Measurements from ENCODE around the gene ZSCAN5A.
"Not testable (repeated sequence)": the region's sequence is repeated elsewhere in the genome, so short reads cannot be mapped to it uniquely, and the experiment has no call there.

Gene ZSCAN5A

DNA sequence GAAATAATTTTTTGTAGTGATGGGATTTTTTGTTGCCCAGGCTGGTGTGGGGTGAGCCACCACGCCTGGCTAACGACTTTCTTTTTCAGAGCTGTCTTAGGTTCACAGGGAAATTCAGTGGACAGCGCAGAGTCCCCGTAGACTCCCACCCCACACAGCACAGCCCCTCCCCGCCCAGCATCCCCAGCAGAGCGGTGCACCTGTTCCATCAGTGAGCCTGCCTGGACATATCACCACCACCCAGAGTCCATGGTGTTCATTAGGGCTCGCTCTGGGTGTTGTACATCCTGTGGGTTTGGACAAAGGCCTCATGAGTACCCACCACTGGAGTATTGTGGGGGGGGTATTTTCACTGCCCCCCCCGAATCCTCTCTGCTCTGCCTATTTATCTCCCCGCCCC is 104.6 kb downstream of the ZSCAN5A start:
- H3K27ac ChIP-seq (ENCODE audit: low read length); H3K27me3 ChIP-seq (ENCODE audit: control insufficient read depth in 1 of 2, insufficient read depth in 2 of 2, low read length in 2 of 2); H3K9me3 ChIP-seq (ENCODE audit: control insufficient read depth in 2 of 2, low read length in 2 of 2); H3K9ac ChIP-seq (ENCODE audit: low read length in 2 of 2); H3K36me3 ChIP-seq (ENCODE audit: control insufficient read depth in 2 of 2, insufficient read depth in 2 of 2, low read length in 2 of 2); H3K4me1 ChIP-seq (ENCODE audit: control insufficient read depth, insufficient read depth, low read length); H3K4me3 ChIP-seq (ENCODE audit: low read length in 2 of 2): not testable (repeated sequence)

DNA sequence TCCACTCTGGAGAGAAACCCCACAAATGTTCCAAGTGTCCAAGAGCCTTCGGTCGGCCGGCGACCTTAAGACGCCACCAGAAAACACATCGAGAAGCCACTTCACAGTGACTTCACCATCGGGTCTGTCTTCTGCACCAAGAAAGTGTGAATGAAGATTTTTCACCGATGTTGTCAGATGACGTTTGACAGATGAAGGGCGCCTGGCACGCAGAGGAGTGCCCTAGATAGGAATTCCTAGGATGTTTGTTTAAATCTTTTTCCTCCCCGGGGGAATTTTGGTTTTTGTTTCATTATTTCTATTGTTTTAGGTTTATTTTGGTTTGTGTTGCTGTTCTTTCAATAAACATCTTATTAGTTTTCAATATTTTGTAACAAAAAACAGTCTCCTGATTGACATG is 105.5 kb downstream of the ZSCAN5A start:
- H3K4me1 ChIP-seq (ENCODE audit: control insufficient read depth, insufficient read depth, low read length): no peaks in the 10 kb centered on the region
- no peaks in the 10 kb centered on the region for H3K9me3 ChIP-seq (ENCODE audit: control insufficient read depth in 2 of 2, low read length in 2 of 2)
- H3K27ac ChIP-seq (ENCODE audit: low read length): no peak overlapping the region
- no peaks in the 10 kb centered on the region for H3K36me3 ChIP-seq (ENCODE audit: control insufficient read depth in 2 of 2, insufficient read depth in 2 of 2, low read length in 2 of 2)
- no peak overlapping the region for H3K9ac ChIP-seq (ENCODE audit: low read length in 2 of 2)
- H3K4me3 ChIP-seq (ENCODE audit: low read length in 2 of 2): no peak overlapping the region
- H3K27me3 ChIP-seq (ENCODE audit: control insufficient read depth in 1 of 2, insufficient read depth in 2 of 2, low read length in 2 of 2): peaks cover 2 to 4% of the 10 kb centered on the region in 2 donors

DNA sequence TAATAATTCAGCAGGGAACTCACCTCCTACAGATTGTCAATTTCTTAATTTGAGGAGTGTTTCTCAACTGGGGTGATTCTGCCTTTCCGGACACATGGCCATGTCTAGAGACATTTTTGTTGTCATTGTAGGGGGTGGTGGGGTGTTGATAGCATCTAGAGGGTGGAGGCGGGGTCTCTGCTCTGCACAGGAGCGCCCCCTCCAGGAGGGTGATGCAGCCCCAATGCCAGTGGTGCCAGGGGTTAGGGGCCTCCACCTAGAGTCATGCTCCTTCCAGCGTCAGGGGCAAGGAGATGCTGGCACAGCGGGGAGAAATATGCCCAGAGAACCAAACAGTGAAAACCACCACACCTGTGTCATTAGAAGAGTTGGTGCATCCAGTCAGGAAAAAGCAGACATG is 107.1 kb downstream of the ZSCAN5A start:
- H3K4me3 ChIP-seq (ENCODE audit: low read length in 2 of 2); H3K27ac ChIP-seq (ENCODE audit: low read length); H3K4me1 ChIP-seq (ENCODE audit: control insufficient read depth, insufficient read depth, low read length); H3K27me3 ChIP-seq (ENCODE audit: control insufficient read depth in 1 of 2, insufficient read depth in 2 of 2, low read length in 2 of 2); H3K36me3 ChIP-seq (ENCODE audit: control insufficient read depth in 2 of 2, insufficient read depth in 2 of 2, low read length in 2 of 2); H3K9me3 ChIP-seq (ENCODE audit: control insufficient read depth in 2 of 2, low read length in 2 of 2); H3K9ac ChIP-seq (ENCODE audit: low read length in 2 of 2): not testable (repeated sequence)

DNA sequence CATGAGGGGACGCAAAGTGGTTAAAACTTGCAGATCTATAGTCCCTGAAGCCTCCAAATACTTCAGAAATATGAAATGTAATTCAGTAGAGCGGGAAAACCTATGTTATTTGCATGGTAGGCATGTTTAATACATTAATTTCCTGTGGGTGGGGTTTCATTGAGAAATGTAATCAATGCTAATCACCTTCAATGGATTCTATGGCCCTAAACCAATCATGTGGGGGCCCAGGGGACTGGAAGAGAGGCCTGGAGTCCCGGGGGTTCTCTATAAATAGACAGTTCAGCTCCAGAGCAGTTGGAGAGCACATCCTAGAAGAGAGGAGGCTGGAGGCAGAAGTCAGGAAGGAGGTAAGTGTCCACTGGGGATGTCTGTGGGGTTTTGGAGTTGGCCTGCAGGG is 112.7 kb downstream of the ZSCAN5A start, which contains the start of gene ZSCAN5C:
ZSCAN5C (plus strand) TSS at position 301 of the 400 bp plus-strand sequence. CDS start 3,641 bp downstream, outside the sequence.
- no peak within 1 kb of the TSS for H3K4me3 ChIP-seq (ENCODE audit: low read length in 2 of 2)
- H3K9ac ChIP-seq (ENCODE audit: low read length in 2 of 2): no peak within 1 kb of the TSS
- H3K27me3 ChIP-seq (ENCODE audit: control insufficient read depth in 1 of 2, insufficient read depth in 2 of 2, low read length in 2 of 2): no peaks in the 10 kb centered on the region
- no peaks in the 10 kb centered on the region for H3K36me3 ChIP-seq (ENCODE audit: control insufficient read depth in 2 of 2, insufficient read depth in 2 of 2, low read length in 2 of 2)
- no peaks in the 10 kb centered on the region for H3K4me1 ChIP-seq (ENCODE audit: control insufficient read depth, insufficient read depth, low read length)
- H3K9me3 ChIP-seq (ENCODE audit: control insufficient read depth in 2 of 2, low read length in 2 of 2): no peaks in the 10 kb centered on the region
- no peak within 1 kb of the TSS for H3K27ac ChIP-seq (ENCODE audit: low read length)

DNA sequence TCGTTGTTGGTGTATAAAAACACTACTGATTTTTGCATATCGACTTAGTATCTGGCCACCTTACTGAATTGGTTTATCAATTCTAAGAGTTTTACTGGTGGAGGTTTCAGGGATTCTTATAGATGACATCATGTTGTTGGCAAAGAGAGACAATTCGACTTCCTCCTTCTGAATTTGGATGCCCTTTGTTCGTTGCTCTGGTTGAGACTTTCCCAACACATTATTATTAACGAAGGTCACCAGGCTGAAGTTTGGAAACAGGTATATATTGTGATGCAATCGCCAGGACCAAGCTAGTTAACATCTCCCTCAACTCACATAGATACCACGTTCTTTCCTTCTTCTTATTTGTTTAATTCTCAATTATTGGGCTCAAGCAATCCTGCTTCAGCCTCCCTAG is 115.0 kb downstream of the ZSCAN5A start:
- no peaks in the 10 kb centered on the region for H3K27me3 ChIP-seq (ENCODE audit: control insufficient read depth in 1 of 2, insufficient read depth in 2 of 2, low read length in 2 of 2)
- no peaks in the 10 kb centered on the region for H3K4me1 ChIP-seq (ENCODE audit: control insufficient read depth, insufficient read depth, low read length)
- no peak overlapping the region for H3K4me3 ChIP-seq (ENCODE audit: low read length in 2 of 2)
- no peaks in the 10 kb centered on the region for H3K36me3 ChIP-seq (ENCODE audit: control insufficient read depth in 2 of 2, insufficient read depth in 2 of 2, low read length in 2 of 2)
- H3K9me3 ChIP-seq (ENCODE audit: control insufficient read depth in 2 of 2, low read length in 2 of 2): no peaks in the 10 kb centered on the region
- H3K9ac ChIP-seq (ENCODE audit: low read length in 2 of 2): no peak overlapping the region
- H3K27ac ChIP-seq (ENCODE audit: low read length): no peak overlapping the region

DNA sequence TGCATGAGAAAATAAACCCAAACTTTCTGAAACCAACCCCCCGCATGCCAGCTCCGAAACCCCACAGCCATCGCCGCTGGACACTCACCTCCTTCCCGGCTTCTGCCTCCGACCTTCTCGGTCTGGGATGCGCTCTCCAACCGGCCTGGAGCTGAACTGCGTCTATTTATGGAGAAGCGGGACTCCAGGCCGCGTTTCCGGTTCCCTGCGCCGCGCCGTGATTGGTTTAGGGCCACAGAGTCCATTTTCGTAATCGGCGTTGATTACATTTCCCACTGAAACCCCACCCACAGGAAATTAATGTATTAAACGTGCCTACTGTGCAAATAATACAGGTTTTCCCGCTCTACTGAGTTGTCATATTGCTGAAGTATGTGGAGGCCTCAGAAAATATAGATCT is 117.0 kb downstream of the ZSCAN5A start, which contains the start of gene ZSCAN5B:
ZSCAN5B (minus strand) TSS at position 138 of the 400 bp plus-strand sequence. CDS start 4,731 bp downstream, outside the sequence.
- H3K27ac ChIP-seq (ENCODE audit: low read length); H3K36me3 ChIP-seq (ENCODE audit: control insufficient read depth in 2 of 2, insufficient read depth in 2 of 2, low read length in 2 of 2); H3K9ac ChIP-seq (ENCODE audit: low read length in 2 of 2); H3K27me3 ChIP-seq (ENCODE audit: control insufficient read depth in 1 of 2, insufficient read depth in 2 of 2, low read length in 2 of 2); H3K4me3 ChIP-seq (ENCODE audit: low read length in 2 of 2); H3K4me1 ChIP-seq (ENCODE audit: control insufficient read depth, insufficient read depth, low read length); H3K9me3 ChIP-seq (ENCODE audit: control insufficient read depth in 2 of 2, low read length in 2 of 2): not testable (repeated sequence)

DNA sequence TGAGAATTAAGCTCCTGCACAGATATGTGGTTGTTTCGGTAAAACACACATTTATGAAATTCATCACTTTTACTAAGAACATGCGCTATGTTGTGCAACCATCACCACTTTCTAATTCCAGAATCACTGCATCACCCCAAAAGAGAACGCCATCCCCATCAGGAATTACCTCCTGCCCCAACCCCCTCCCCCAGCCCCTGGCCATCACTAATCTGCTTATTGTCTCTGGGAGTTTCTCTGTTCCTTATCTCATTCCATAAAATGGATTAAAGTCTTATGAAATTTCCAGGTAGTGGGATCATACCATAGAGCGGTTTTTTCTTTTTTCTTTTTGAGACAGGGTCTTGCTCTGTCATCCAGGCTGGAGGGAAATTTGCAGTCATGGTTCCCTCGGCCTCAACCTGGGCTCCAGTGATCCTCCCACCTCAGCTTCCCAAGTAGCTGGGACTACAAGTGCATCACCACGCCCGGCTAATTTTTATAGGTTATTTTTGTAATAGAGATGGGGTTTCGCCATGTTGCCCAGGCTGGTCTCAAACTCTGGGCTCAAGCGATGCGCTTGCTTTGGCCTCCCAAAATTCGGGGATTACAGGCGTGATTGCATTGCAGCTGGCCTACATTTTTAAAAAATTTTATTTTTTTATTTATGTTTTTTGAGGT is 120.5 kb downstream of the ZSCAN5A start:
- Histone ChIP-seq H3K27me3 (ENCODE audit: control insufficient read depth in 1 of 2, insufficient read depth in 2 of 2, low read length in 2 of 2) (no peaks in the 10 kb centered on the region), H3K27ac (ENCODE audit: low read length) (no peak overlapping the region), H3K4me3 (ENCODE audit: low read length in 2 of 2) (no peak overlapping the region), H3K36me3 (ENCODE audit: control insufficient read depth in 2 of 2, insufficient read depth in 2 of 2, low read length in 2 of 2) (no peaks in the 10 kb centered on the region), H3K4me1 (ENCODE audit: control insufficient read depth, insufficient read depth, low read length) (no peaks in the 10 kb centered on the region), H3K9me3 (ENCODE audit: control insufficient read depth in 2 of 2, low read length in 2 of 2) (no peaks in the 10 kb centered on the region), H3K9ac (ENCODE audit: low read length in 2 of 2) (no peak overlapping the region)

DNA sequence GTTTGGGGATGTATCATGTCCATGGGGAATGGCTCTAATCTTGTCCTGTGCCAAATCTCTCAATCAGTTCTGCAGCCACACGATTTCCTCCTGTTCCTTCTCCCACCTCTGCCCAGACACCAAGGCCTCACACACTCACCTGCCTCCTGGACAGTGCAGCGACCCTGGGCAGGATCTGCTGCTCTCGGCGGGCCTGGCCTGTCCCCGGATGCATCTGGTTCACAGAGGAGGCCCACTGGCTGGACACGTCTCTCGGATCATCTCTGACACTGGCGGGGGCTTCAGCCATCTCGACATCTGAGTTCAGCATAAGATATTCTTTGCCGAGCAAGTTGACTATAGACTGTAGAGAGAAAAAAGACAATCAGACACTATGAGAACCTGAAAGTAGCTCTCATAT is 122.9 kb downstream of the ZSCAN5A start:
- Histone ChIP-seq H3K9me3 (ENCODE audit: control insufficient read depth in 2 of 2, low read length in 2 of 2) (no peaks in the 10 kb centered on the region), H3K4me1 (ENCODE audit: control insufficient read depth, insufficient read depth, low read length) (no peaks in the 10 kb centered on the region), H3K27me3 (ENCODE audit: control insufficient read depth in 1 of 2, insufficient read depth in 2 of 2, low read length in 2 of 2) (no peaks in the 10 kb centered on the region), H3K36me3 (ENCODE audit: control insufficient read depth in 2 of 2, insufficient read depth in 2 of 2, low read length in 2 of 2) (no peaks in the 10 kb centered on the region), H3K27ac (ENCODE audit: low read length) (no peak overlapping the region), H3K4me3 (ENCODE audit: low read length in 2 of 2) (no peak overlapping the region), H3K9ac (ENCODE audit: low read length in 2 of 2) (no peak overlapping the region)

DNA sequence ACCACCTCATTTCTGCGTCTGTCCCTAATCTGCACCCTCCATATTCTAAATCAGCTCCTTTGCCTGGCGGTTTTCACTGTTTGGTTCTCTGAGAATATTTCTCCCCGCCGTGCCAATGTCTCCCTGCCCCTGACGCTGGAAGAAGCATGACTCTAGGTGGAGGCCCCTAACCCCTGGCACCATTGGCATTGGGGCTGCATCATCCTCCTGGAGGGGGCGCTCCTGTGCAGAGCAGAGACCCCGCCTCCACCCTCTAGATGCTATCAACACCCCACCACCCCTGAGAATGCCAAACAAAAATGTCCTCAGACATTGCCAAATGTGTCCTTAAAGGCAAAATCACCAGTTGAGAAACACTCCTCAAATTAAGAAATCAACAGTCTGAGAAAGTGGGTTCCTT is 123.5 kb downstream of the ZSCAN5A start:
- no peaks in the 10 kb centered on the region for H3K27me3 ChIP-seq (ENCODE audit: control insufficient read depth in 1 of 2, insufficient read depth in 2 of 2, low read length in 2 of 2)
- H3K36me3 ChIP-seq (ENCODE audit: control insufficient read depth in 2 of 2, insufficient read depth in 2 of 2, low read length in 2 of 2): no peaks in the 10 kb centered on the region
- no peaks in the 10 kb centered on the region for H3K9me3 ChIP-seq (ENCODE audit: control insufficient read depth in 2 of 2, low read length in 2 of 2)
- H3K4me3 ChIP-seq (ENCODE audit: low read length in 2 of 2): no peak overlapping the region
- H3K27ac ChIP-seq (ENCODE audit: low read length): no peak overlapping the region
- no peak overlapping the region for H3K9ac ChIP-seq (ENCODE audit: low read length in 2 of 2)
- H3K4me1 ChIP-seq (ENCODE audit: control insufficient read depth, insufficient read depth, low read length): no peaks in the 10 kb centered on the region

DNA sequence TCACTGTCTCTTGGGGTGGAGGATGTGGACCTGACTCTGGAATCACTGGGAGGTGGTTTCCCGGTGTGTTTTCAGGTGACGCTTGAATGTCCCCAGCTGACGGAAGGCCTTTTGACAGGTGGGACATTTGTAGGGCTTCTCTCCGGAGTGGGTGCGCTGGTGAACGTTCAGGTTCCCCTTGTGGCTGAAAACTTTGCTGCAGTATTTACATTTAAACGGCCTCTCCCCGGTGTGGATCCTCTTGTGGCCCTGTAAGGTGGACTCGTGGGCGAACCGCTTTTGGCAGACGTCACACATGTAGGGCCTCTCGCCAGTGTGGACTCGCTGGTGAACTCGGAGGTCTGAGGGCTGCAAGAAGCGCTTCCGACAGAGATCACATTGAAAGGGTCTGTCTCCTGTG is 124.9 kb downstream of the ZSCAN5A start:
- no peaks in the 10 kb centered on the region for H3K36me3 ChIP-seq (ENCODE audit: control insufficient read depth in 2 of 2, insufficient read depth in 2 of 2, low read length in 2 of 2)
- H3K9me3 ChIP-seq (ENCODE audit: control insufficient read depth in 2 of 2, low read length in 2 of 2): no peaks in the 10 kb centered on the region
- no peaks in the 10 kb centered on the region for H3K4me1 ChIP-seq (ENCODE audit: control insufficient read depth, insufficient read depth, low read length)
- H3K27me3 ChIP-seq (ENCODE audit: control insufficient read depth in 1 of 2, insufficient read depth in 2 of 2, low read length in 2 of 2): peaks cover 0 to 3% of the 10 kb centered on the region in 2 donors
- no peak overlapping the region for H3K4me3 ChIP-seq (ENCODE audit: low read length in 2 of 2)
- H3K27ac ChIP-seq (ENCODE audit: low read length): no peak overlapping the region
- no peak overlapping the region for H3K9ac ChIP-seq (ENCODE audit: low read length in 2 of 2)

DNA sequence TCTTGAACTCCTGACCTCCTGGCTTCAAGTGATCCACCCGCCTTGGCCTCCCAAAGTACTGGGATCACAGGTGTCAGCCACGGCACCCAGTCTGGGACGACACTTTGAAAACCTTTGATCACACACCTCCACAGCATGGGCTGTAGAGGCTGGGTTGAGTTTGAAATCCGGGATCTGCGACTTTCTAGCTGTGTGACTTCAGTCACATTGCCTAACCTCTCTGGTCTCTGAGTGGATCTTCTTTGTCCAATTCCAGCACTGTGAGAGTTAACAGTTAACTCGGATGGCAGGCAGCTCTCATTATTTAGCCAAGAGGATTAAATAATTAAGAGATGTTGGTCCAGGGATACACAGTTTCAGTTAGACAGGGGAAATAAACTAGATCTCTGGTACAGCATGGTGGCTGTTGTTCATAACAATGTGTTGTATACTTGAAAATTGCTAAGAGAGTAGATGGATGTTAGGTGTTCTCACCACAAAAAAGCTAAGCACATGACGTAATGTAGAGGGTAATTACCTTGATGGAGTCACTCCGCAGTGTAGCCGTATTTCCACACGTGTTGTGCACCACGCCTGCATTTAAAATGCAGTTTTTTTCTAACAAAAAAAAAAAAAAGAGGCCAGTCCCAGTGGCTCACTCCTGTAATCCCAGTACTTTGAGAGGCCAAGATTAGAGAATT is 136.9 kb downstream of the ZSCAN5A start:
- Histone ChIP-seq H3K9me3 (ENCODE audit: control insufficient read depth in 2 of 2, low read length in 2 of 2) (no peaks in the 10 kb centered on the region), H3K4me1 (ENCODE audit: control insufficient read depth, insufficient read depth, low read length) (no peaks in the 10 kb centered on the region), H3K4me3 (ENCODE audit: low read length in 2 of 2) (no peak overlapping the region), H3K27ac (ENCODE audit: low read length) (no peak overlapping the region), H3K27me3 (ENCODE audit: control insufficient read depth in 1 of 2, insufficient read depth in 2 of 2, low read length in 2 of 2) (peaks cover 16 to 19% of the 10 kb centered on the region in 2 donors), H3K36me3 (ENCODE audit: control insufficient read depth in 2 of 2, insufficient read depth in 2 of 2, low read length in 2 of 2) (no peaks in the 10 kb centered on the region), H3K9ac (ENCODE audit: low read length in 2 of 2) (no peak overlapping the region)
